BE2C (cell line): ENCODE data around the gene SV2C.

Experiments
- DNase-seq: peaks from one replicate; pipeline ENCODE4 v3.0.0-alpha.2; 2020
- H3K27me3 ChIP-seq: fragments of 250-450 bp; sonication (Bioruptor Pico); 2 replicates; pipeline ENCODE4 v1.5.1; 2020; ENCODE audit warnings: mild to moderate bottlenecking
- H3K36me3 ChIP-seq: fragments of 250-450 bp; sonication (Bioruptor Pico); 2 replicates; pipeline ENCODE4 v1.5.1; 2020; ENCODE audit warnings: mild to moderate bottlenecking
- H3K4me1 ChIP-seq: fragments of 250-450 bp; sonication (Bioruptor Pico); 2 replicates; pipeline ENCODE4 v1.5.1; 2020
- H3K4me3 ChIP-seq: 2 replicates; pipeline ENCODE4 v1.5.1; 2011; ENCODE audit warnings: low read depth, low read length
- H3K9me3 ChIP-seq: fragments of 250-450 bp; sonication (Bioruptor Pico); 2 replicates; pipeline ENCODE4 v1.5.1; 2020
- TF ChIP-seq, protein P1 (sequence below): IDR thresholded peaks from 2 replicates; pipeline ENCODE4 v1.5.1; 2012; ENCODE audit warnings: mild to moderate bottlenecking, low read depth, low read length

Gene SV2C

GRCh38 chr5:76091351-76091750, 8.2 kb downstream of the SV2C start:
- Histone ChIP-seq H3K4me3 (no peak overlapping the region), H3K27me3 (no peaks in the 10 kb centered on the region; the same call in 1 of the 2 replicates), H3K9me3 (no peaks in the 10 kb centered on the region), H3K36me3 (no peaks in the 10 kb centered on the region), H3K4me1 (no peaks in the 10 kb centered on the region)
- no peak for DNase-seq
- TF ChIP-seq, protein P1, sequence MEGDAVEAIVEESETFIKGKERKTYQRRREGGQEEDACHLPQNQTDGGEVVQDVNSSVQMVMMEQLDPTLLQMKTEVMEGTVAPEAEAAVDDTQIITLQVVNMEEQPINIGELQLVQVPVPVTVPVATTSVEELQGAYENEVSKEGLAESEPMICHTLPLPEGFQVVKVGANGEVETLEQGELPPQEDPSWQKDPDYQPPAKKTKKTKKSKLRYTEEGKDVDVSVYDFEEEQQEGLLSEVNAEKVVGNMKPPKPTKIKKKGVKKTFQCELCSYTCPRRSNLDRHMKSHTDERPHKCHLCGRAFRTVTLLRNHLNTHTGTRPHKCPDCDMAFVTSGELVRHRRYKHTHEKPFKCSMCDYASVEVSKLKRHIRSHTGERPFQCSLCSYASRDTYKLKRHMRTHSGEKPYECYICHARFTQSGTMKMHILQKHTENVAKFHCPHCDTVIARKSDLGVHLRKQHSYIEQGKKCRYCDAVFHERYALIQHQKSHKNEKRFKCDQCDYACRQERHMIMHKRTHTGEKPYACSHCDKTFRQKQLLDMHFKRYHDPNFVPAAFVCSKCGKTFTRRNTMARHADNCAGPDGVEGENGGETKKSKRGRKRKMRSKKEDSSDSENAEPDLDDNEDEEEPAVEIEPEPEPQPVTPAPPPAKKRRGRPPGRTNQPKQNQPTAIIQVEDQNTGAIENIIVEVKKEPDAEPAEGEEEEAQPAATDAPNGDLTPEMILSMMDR = no peak

GRCh38 chr5:76099286-76099702, 16.1 kb downstream of the SV2C start:
- Histone ChIP-seq H3K4me3 (no peak overlapping the region), H3K4me1 (no peaks in the 10 kb centered on the region), H3K9me3 (no peaks in the 10 kb centered on the region), H3K36me3 (no peaks in the 10 kb centered on the region), H3K27me3 (no peaks in the 10 kb centered on the region; the same call in 1 of the 2 replicates)
- DNase-seq = no peak
- TF ChIP-seq, protein P1 = no peak

DNA sequence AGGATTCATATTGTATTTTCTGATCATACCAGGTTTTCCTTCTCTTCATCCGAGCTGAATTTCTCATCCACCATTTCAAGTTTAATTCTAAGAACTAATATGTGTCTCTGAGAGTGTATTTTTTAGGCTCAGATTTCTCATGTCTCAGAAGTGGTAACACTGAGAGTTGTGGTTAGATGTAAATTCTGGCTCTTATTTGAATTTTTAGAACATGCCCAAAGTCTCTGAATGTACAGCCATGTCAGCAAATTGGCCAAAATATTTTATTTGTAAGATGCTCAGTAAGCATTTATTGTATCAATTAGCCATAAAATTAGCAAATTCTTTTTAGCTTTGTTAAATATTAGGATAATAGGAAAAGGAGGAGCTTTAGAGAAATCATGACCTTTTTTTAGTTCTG, 16.6 kb downstream of the SV2C start:
- DNase-seq = no peak
- H3K4me3 ChIP-seq = no peak overlapping the region
- no peaks in the 10 kb centered on the region; the same call in 1 of the 2 replicates for H3K27me3 ChIP-seq
- TF ChIP-seq, protein P1 = no peak
- no peaks in the 10 kb centered on the region for H3K9me3 ChIP-seq
- no peaks in the 10 kb centered on the region for H3K4me1 ChIP-seq
- H3K36me3 ChIP-seq = no peaks in the 10 kb centered on the region

GRCh38 chr5:76104027-76104426, 20.8 kb downstream of the SV2C start:
- no peak overlapping the region for H3K4me3 ChIP-seq
- H3K4me1 ChIP-seq = no peaks in the 10 kb centered on the region
- no peaks in the 10 kb centered on the region for H3K9me3 ChIP-seq
- TF ChIP-seq, protein P1 = no peak
- peaks cover 3% of the 10 kb centered on the region for H3K27me3 ChIP-seq
- no peak for DNase-seq
- H3K36me3 ChIP-seq = no peaks in the 10 kb centered on the region

DNA sequence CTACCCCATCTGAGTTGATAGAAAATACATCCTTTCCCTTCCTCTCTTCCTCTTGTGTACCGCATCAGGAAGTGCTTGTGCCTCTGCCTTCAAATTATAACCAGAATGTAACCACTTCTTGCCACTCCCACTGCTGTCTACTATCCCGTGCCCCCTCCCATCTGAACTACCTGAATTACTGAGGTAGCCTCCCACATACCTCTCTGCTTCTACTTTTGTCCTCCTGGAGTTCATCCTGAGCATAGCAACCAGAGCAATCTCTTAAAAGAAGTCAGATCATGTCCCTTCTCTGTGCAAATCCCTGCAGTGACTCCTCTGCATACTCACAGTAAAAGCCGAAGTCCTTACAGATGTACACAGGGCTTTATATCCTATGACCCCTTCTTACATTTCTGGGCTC, 23.0 kb downstream of the SV2C start:
- DNase-seq = no peak
- peaks cover 6% of the 10 kb centered on the region for H3K27me3 ChIP-seq
- H3K9me3 ChIP-seq = no peaks in the 10 kb centered on the region
- no peaks in the 10 kb centered on the region for H3K4me1 ChIP-seq
- H3K36me3 ChIP-seq = no peaks in the 10 kb centered on the region
- H3K4me3 ChIP-seq = no peak overlapping the region
- TF ChIP-seq, protein P1 = no peak

DNA sequence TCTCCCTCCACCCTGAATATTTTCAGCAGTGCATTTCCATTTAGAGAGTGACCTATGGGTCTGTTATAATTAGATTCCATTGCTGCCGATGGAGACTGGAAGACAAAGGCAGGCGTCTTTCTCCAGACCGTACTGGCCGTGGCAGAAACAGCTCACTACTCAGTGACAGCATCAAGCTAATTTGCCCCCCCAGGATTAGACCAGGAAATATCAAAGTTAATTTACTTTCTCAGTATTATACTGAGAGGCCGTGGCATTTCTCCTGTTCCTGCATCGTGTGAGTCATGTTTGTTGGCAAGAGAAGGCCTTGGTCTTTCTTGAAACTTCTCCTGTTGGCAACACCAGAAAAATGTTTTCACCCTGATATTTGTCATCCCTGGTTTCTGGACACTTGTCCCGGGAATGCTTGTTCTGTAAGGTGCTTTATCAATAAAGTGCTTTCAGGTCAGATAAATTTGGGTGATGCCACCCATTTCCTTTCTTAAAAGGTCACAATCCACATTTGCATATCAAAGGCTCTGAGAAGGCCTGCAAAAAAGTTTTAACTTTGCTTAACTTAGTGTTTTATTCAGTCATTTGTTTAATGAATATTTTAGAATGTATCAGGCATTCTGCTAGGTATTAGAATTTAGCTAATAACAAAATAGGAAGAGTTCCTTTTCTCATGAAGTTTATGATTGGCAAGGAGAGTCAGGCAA, 28.4 kb downstream of the SV2C start:
- DNase-seq = no peak
- TF ChIP-seq, protein P1 = no peak
- Histone ChIP-seq H3K4me1 (no peaks in the 10 kb centered on the region; the same call in 1 of the 2 replicates), H3K4me3 (no peak overlapping the region), H3K36me3 (no peaks in the 10 kb centered on the region), H3K9me3 (no peaks in the 10 kb centered on the region), H3K27me3 (peaks cover 6% of the 10 kb centered on the region; the same call in 1 of the 2 replicates)
